IPS-18a (cell line): ENCODE measurements around the gene KRT12.

ENCODE experiments used
- H3K27ac ChIP-seq: one replicate; pipeline ENCODE4 v1.5.1; 2013; ENCODE audit warnings: low read length
- H3K27me3 ChIP-seq: one replicate; pipeline ENCODE4 v1.6.1; 2013; ENCODE audit warnings: mild to moderate bottlenecking, low read length; ENCODE audit not compliant: control insufficient read depth, insufficient read depth
- H3K36me3 ChIP-seq: one replicate; pipeline ENCODE4 v1.6.1; 2013; ENCODE audit warnings: low read depth, low read length; ENCODE audit not compliant: control insufficient read depth
- H3K4me1 ChIP-seq: one replicate; pipeline ENCODE4 v1.6.1; 2013; ENCODE audit warnings: low read depth, low read length; ENCODE audit not compliant: control insufficient read depth
- H3K4me3 ChIP-seq: one replicate; pipeline ENCODE4 v1.5.1; 2013; ENCODE audit warnings: low read length
- H3K9ac ChIP-seq: one replicate; pipeline ENCODE4 v1.6.1; 2013; ENCODE audit warnings: mild to moderate bottlenecking, low read length, moderate library complexity
- H3K9me3 ChIP-seq: one replicate; pipeline ENCODE4 v1.6.1; 2013; ENCODE audit warnings: low read depth, low read length; ENCODE audit not compliant: control insufficient read depth

The KRT12 gene

GRCh38 chr17:40857535-40857934, 9.5 kb downstream of the KRT12 start:
- peaks cover 18% of the 10 kb centered on the region for H3K4me1 ChIP-seq
- no peak overlapping the region for H3K27ac ChIP-seq
- H3K36me3 ChIP-seq = no peaks in the 10 kb centered on the region
- no peaks in the 10 kb centered on the region for H3K9me3 ChIP-seq
- H3K4me3 ChIP-seq = no peak overlapping the region
- H3K9ac ChIP-seq = no peak overlapping the region
- H3K27me3 ChIP-seq = no peaks in the 10 kb centered on the region

DNA sequence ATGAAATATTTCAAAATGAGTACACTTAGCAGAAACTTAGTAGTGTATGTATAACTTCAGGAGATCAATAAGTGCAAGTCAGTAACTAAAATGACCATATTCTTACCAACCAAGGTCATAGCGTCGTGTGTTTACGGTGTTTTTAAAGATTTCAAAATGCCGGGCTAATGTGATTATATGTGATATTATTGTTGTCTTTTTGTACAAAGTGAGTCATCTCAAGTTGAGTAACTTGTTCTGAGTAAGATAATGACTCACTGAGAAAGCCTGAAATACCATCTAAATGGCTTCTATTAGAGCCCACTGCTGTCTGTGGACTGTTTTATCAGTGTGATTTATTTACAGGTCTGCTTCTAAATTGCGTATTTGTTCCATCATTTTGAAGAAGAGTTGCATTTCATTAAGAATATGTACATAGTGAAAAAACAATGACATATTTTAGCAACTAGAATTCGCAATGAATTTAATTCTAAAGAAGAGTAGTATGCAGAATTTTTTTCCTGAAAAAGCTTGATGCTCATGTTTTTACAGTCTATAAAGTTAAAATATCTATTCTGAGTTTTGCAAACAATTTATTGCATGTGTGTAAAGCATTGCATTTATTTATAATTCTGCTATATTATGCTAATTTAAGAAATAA, 12.7 kb downstream of the KRT12 start:
- peaks cover 19% of the 10 kb centered on the region for H3K4me1 ChIP-seq
- no peaks in the 10 kb centered on the region for H3K27me3 ChIP-seq
- no peak overlapping the region for H3K27ac ChIP-seq
- no peak overlapping the region for H3K9ac ChIP-seq
- H3K4me3 ChIP-seq = no peak overlapping the region
- no peaks in the 10 kb centered on the region for H3K9me3 ChIP-seq
- H3K36me3 ChIP-seq = no peaks in the 10 kb centered on the region

- H3K9me3 ChIP-seq = no peaks in the 10 kb centered on the region
- H3K27ac ChIP-seq = no peak overlapping the region
- H3K27me3 ChIP-seq = no peaks in the 10 kb centered on the region
- H3K36me3 ChIP-seq = no peaks in the 10 kb centered on the region
- peaks cover 15% of the 10 kb centered on the region for H3K4me1 ChIP-seq
- no peak overlapping the region for H3K9ac ChIP-seq
- H3K4me3 ChIP-seq = no peak overlapping the region
These were observed 14.7 kb downstream of the KRT12 start for GRCh38 chr17:40852364-40852763.

- Histone ChIP-seq H3K9ac (no peak overlapping the region), H3K27ac (no peak overlapping the region), H3K36me3 (no peaks in the 10 kb centered on the region), H3K4me1 (peaks cover 12% of the 10 kb centered on the region), H3K9me3 (no peaks in the 10 kb centered on the region), H3K27me3 (no peaks in the 10 kb centered on the region), H3K4me3 (no peak overlapping the region)
These were observed 16.6 kb downstream of the KRT12 start for GRCh38 chr17:40850293-40850972.

- Histone ChIP-seq H3K9ac (no peak overlapping the region), H3K4me3 (no peak overlapping the region), H3K27ac (no peak overlapping the region), H3K4me1 (peaks cover 12% of the 10 kb centered on the region), H3K36me3 (no peaks in the 10 kb centered on the region), H3K27me3 (no peaks in the 10 kb centered on the region), H3K9me3 (no peaks in the 10 kb centered on the region)
These were observed 17.3 kb downstream of the KRT12 start for GRCh38 chr17:40849723-40850122.

GRCh38 chr17:40848583-40849235, 18.3 kb downstream of the KRT12 start:
- Histone ChIP-seq H3K4me3 (no peak overlapping the region), H3K36me3 (no peaks in the 10 kb centered on the region), H3K27me3 (no peaks in the 10 kb centered on the region)

GRCh38 chr17:40846515-40847144, 20.4 kb downstream of the KRT12 start:
- Histone ChIP-seq H3K27me3 (no peaks in the 10 kb centered on the region), H3K9me3 (no peaks in the 10 kb centered on the region), H3K4me3 (no peak overlapping the region), H3K4me1 (no peaks in the 10 kb centered on the region), H3K36me3 (no peaks in the 10 kb centered on the region), H3K27ac (no peak overlapping the region), H3K9ac (no peak overlapping the region)

More at GRCh38 chr17:40848583-40849235, 18.3 kb downstream of the KRT12 start:
- Histone ChIP-seq H3K9ac (no peak overlapping the region), H3K27ac (no peak overlapping the region), H3K9me3 (no peaks in the 10 kb centered on the region), H3K4me1 (peaks cover 12% of the 10 kb centered on the region)

GRCh38 chr17:40844671-40845107, 22.3 kb downstream of the KRT12 start:
- Histone ChIP-seq H3K27ac (no peak overlapping the region), H3K27me3 (no peaks in the 10 kb centered on the region), H3K4me1 (no peaks in the 10 kb centered on the region), H3K9me3 (no peaks in the 10 kb centered on the region), H3K36me3 (no peaks in the 10 kb centered on the region), H3K9ac (no peak overlapping the region), H3K4me3 (no peak overlapping the region)

GRCh38 chr17:40843242-40843641, 23.8 kb downstream of the KRT12 start:
- Histone ChIP-seq H3K36me3 (no peaks in the 10 kb centered on the region), H3K9me3 (no peaks in the 10 kb centered on the region), H3K27ac (no peak overlapping the region), H3K27me3 (no peaks in the 10 kb centered on the region), H3K4me1 (no peaks in the 10 kb centered on the region), H3K9ac (no peak overlapping the region), H3K4me3 (no peak overlapping the region)

DNA sequence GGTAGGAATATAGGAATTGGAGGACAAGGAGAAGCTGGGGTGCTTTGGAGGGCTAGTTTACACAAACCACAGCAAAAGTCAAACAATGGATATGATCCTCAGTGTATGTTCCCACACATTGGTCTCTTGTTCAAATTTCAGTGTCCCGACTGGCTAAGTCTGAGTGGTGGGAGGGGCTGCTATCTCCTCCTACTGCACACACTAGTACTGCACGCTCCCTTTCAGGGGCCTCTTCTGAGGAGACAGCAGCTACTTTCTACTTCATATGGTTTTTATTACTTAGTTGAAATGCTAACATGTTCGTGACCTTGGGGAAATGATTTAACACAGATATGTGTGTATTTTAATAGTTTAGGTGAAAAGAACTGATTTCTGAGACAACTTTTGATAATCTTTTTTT, 25.8 kb downstream of the KRT12 start:
- Histone ChIP-seq H3K9me3 (no peaks in the 10 kb centered on the region), H3K4me1 (no peaks in the 10 kb centered on the region), H3K27ac (no peak overlapping the region), H3K9ac (no peak overlapping the region), H3K27me3 (no peaks in the 10 kb centered on the region), H3K4me3 (no peak overlapping the region), H3K36me3 (no peaks in the 10 kb centered on the region)

DNA sequence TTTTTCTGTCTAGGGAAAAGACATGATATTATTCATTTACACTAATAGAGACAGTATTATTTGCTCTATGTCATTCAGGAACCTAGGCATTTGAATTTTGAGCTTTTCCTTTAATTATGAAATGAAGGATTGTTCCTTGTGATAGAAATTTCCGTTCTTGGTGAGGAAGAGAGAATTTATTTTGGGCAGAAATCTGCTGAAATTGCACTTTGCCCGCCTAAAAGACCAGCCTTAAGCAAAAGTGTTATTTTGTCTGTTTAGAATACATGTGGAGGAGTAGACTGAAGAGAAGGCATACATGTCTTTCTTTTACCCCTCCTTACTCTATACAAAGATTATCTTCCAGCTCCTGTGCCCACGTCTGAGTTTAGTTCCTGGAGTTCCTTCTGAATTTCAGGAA, 27.8 kb downstream of the KRT12 start:
- Histone ChIP-seq H3K9ac (no peak overlapping the region), H3K27me3 (peaks cover 11% of the 10 kb centered on the region), H3K4me3 (no peak overlapping the region), H3K27ac (no peak overlapping the region), H3K4me1 (no peaks in the 10 kb centered on the region), H3K36me3 (no peaks in the 10 kb centered on the region), H3K9me3 (no peaks in the 10 kb centered on the region)
